HCT116 (cell line): ENCODE results near the gene COL4A1.

Experiments
- CTCF ChIP-seq, 3 experiments: fragments of 200-600 bp in 1 of 3; sonication (generic) in 1 of 3; IDR thresholded peaks in 2 of 3; conservative IDR thresholded peaks in 1 of 3; 2 replicates each; pipeline ENCODE4 v1.5.1; 2012 to 2017; ENCODE audit warnings: low read depth in 2 of 3, low read length in 2 of 3, antibody characterized with exemption in 1 of 3, borderline replicate concordance in 1 of 3, control low read depth in 1 of 3, mild to moderate bottlenecking in 1 of 3, mixed read lengths in 1 of 3, mixed run types in 1 of 3, moderate library complexity in 1 of 3; ENCODE audit not compliant: insufficient read depth in 1 of 3
- EZH2 ChIP-seq: fragments of 200-600 bp; sonication (generic); IDR thresholded peaks from 2 replicates; pipeline ENCODE4 v1.6.1; 2017; ENCODE audit warnings: antibody characterized with exemption, mixed run types
- EZH2phosphoT487 ChIP-seq: fragments of 200-600 bp; IDR thresholded peaks from 2 replicates; pipeline ENCODE4 v1.6.1; 2018; ENCODE audit warnings: antibody characterized with exemption, borderline replicate concordance
- MAX ChIP-seq: IDR thresholded peaks from 2 replicates; pipeline ENCODE4 v1.6.1; 2012
- POLR2A ChIP-seq: IDR thresholded peaks from 2 replicates; pipeline ENCODE4 v1.7.0; 2011; ENCODE audit warnings: borderline replicate concordance; ENCODE audit not compliant: insufficient read depth, insufficient read length; ENCODE audit errors: extremely low read depth
- YY1 ChIP-seq: IDR thresholded peaks from 2 replicates; pipeline ENCODE4 v1.6.1; 2011; ENCODE audit warnings: low read length, low read depth, moderate library complexity, mild to moderate bottlenecking; ENCODE audit not compliant: insufficient replicate concordance; ENCODE audit errors: extremely low read depth
- ZFX ChIP-seq: fragments of 450-650 bp; IDR thresholded peaks from 2 replicates; pipeline ENCODE4 v1.6.1; 2017

GRCh38 chr13:110121422-110122083 is 185.4 kb downstream of the COL4A1 start:
- TF ChIP-seq CTCF (IDR thresholded peaks at IDR 0.05 in 2 of 3, conservative IDR thresholded peaks at IDR 0.05 in 1 of 3; ENCODE audit: borderline replicate concordance in 1 of 3, insufficient read depth in 1 of 3, low read depth in 2 of 3, low read length in 2 of 3) (no peak), MAX (no peak), POLR2A (no peak), YY1 (no peak), EZH2 (no peak), EZH2phosphoT487 (no peak), ZFX (no peak)
